NOMO-1 treated with DMSO at 0.1 percent for 48 hours (cell line): ENCODE results near the gene DMRT1.

ENCODE experiments used
- DNase-seq: peaks from one replicate; lab custom pipeline; 2025; ENCODE audit not compliant: unreplicated experiment; lab: John Stamatoyannopoulos, UW

Gene DMRT1

DNA sequence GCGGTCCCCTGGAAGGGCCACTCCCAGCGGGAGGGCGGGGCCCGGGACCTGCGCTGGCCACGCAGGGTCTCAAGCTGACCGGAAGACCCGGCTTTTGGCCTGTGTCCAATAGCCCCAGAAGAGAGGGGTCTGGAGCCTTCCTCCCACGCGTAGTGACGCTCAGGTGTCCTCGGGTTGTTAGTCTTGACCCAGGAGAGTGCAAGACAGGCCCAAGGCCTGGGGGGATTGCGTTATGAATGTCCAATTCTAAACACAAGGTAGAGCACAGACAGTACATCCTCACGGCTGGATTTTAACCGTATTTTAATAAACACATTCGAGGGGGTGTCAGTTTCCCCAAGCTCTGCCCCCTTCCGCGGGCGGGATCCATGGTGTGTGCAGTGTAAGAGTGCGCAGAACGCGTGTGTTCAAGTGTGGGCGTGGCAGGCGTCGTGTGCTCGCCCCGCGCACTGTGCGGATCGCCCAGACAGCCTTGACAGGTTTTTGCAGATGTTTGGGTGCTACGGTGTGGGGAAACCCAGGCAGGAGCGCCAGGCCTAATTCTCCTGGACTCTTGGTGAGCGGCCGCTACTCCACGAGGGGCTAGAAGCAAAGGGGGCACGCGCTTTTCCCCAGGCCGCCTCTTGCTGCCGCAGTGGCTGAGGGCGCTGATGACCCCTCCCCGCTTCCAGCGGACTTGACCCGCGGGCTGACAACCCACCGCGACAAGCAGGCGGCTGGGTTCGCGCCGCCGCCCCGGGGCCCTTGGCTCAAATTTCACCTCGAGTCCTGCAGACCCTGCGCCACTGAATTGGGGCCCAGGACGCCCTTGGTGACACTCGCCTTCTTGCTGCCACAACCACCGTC lies 128.9 kb downstream of the DMRT1 start:
- no peak for DNase-seq

GRCh38 chr9:971901-972500 lies 130.5 kb downstream of the DMRT1 start:
- no peak for DNase-seq

DNA sequence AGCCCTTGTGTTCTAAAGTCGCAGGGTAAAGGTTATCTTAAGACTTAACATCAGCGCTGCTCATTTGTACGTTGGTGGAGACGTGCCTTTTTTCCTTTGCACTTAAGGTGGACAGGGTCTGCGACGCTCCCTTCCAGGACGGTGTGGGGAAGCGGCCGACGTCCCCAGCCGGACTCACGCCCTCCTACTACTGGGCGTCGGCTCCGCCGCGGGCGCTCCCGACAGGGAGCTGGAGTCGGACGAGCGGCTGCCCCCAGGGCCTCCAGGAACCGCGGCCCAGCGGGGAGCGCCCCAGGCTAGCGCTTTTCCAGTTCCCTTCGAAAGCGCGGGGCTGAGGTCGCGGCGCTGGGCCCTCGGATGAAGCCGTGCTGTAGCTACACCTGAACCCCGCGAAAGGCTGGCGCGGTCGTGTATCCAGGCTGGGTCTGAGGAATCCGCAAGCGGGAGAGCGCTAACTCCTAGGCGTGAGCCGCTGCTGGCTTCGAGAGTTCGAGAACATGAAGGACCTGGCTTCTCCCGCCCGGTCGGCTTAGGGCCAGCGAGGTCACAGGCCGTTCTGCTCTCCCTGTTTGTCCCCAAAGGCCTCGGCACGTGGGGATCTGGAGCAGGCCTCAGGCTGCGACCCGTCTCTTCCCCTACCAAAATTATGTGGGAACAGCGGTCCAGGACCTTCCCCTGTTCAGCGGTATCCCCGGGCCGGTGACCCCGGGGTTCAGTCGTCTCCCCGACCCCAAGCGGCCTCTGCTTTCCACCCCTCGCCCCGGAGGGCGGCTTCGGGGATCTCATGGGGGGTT lies 131.2 kb downstream of the DMRT1 start:
- DNase-seq = no peak

DNA sequence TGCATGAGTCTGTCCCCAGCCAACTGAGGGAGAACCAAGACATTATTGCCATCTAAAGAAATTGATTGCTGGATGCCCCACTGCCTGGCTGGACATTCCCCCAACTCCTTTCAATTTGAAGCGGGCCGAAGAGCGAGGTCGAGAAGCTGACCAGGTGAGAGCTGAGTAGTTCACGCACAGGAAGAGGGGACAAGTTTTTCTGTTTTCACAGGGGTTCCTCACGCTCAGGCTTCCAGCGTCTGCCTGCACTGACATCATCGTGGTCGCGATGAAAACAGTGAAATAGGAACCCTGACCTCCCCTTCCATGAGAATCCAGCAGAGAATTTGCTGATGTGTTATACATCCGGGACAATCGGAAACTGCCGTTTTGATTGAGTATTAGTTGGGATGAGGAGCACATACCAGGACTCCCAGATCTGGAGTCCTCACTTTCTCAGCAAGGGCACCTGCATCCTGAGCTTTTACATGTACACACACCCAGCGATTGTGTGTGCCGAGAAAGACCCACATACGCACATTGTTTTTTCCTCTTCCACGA lies 131.9 kb downstream of the DMRT1 start:
- DNase-seq = no peak

DNA sequence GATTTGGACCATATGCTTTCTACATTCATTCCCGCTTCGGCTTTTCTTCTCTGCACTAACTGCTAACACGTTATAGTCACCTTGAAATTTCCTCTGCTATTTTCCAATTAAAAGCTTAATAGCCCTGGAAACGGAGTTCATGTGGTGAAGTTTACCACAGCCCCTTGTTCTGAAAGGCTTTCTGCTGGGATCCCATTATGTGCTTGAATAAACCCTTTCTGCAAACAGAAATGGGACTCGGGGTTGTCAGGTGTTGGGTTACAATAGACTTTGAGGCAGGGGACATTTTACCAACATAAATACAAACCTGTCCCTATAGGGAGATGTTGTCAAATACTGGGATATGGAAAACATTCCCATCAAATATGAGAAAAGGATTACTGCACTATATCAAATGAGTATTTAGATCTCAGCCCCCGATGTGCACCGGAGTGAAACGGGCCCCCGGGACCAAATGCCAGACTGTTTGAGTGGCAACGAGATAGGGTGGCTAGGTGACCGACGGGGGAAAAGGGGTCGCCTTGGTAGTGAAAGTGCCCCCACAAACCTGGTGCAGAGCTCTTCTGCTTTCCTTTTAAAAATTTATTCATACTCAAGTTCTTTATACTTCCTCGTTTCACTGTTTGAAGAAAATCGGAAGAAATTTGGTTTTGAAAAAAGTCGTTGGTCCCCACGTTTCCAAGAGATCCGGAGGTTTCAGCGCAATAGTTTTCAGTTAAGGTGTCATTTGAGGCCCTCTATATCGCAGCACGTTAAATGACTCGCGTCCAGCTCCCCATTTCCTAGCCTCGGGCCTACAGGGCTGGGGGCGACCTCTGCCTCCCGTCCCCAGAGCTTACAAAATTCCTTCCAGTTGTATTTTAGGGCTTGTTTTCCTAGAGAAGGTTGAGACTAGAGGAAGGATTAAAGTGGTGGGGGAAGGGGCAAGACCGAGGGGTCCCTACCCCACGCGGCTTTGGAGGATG lies 132.8 kb downstream of the DMRT1 start:
- DNase-seq = no peak

DNA sequence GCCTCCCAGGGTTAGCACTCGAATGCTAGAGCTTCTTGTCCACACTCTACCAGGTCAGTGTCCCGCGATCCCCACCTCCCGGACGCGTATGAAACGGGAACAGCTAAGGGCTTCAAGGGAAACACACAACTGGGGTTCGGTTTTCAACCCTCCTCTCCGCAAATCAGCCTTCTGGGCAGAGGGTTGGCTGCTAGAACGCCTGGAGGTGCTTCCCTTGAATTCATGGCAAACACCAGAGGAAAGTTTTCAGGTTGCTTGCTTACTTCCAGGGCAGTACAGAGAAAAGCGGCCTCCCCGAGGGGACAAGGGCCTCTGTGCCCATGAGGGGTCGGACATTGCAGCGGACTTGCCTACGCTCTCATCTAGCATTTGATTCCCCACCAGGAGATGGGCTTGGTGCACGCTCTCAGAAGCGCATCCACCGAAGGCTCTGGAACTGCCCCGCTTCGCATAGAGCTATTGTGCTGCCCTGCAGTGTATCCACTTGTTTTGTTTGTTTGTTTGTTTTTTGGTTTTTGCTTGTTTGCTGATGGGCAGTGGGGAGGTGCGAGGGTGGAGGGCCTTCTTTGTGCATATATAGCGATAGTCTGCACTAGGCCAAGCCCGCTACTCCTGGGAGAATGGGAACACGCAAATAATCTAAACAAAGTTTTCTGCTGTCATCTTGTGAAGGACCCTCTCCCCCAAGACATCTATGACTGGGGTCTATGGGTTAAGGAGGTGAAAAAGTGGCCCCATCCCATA lies 133.7 kb downstream of the DMRT1 start:
- no peak for DNase-seq

- DNase-seq = no peak
Observed at GRCh38 chr9:975740-976257, 134.3 kb downstream of the DMRT1 start.

DNA sequence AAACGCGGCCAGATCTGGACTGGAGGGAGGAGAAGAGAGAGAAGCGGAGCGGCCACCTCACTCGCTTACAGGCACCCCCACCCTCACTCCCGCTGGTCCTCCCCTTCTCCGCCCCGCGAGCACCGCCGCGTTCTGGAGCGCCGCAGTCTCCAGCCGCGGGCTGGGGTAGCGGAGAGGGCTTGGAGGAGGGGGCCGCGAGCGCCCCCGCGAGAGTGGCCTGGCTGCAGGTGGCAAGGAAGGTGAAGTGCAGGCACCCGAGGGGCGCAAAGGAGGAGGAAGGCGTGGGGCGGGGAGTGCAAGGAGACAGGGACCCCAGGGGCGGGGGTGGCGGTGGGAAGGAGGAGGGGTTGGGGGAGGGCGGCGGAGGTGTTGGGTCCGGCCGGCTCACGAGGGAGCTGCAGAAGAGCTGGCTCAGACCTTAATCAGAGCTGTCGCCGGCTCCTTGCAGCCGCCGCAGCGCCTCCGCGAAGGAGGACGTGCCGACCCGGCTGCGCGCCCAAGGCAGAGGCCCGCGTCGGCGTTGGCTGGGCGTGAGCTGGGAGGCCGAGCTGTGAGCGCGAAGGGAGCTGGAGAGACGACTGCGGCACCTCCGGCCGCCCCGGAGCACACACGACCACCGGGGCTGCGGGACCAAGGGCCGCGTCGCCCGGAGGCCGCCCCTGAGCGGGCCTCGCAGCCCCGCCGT lies 134.9 kb downstream of the DMRT1 start, which contains the start of gene DMRT3:
Gene DMRT3 (plus strand): TSS at position 398 of the 685 bp plus-strand sequence. CDS start 347 bp downstream, outside the sequence.
- peak; percentile 67 for DNase-seq

- DNase-seq = no peak
Observed at GRCh38 chr9:976943-977837, 135.7 kb downstream of the DMRT1 start.

DNA sequence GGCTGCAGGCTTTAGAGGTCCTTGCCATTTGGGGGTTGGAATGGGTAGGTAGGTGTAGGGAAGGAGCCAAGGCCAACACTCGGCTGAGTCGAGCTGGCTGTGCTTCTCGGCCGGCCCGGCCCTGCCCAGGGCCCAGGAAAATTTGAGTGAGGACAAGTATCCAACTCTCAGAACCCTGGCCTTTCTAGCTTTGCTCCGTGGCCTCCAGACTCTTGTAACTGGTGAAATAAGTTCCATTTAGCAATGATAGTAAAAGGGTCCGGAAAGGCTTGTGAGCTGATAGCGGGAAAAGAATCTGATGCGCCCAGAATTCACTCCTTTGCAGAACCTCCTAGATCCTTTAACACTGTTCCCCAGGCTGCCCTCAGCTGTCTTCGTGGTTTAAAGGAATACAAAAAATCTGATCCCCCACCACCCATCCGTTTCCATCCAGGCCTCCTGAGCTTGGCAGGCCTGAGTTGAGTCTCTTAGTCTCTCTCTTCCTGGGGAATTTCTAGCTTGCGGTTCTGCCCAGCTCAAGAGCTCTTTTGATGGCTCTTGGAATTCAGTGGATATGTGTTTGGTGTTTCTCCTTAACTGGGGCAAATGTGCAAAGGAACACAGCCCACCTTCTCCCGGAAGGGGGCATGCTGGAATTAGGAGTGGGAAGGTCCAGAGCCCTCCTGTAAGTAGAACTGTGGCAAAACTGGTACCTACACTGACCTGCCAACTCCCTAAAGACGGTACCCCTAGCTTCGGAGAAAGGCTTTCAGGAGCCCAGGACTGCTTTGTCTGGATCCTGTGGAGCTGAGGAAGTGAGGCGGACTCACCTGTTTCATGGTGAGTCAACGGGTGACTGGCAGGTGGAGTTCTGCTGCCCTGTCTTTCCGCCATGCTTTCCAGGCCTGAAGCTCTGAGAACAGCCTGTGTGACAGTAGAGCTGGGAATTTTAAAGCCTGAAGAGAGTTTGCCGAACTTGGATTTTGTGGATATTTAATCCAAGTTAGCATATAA lies 136.6 kb downstream of the DMRT1 start:
- no peak for DNase-seq

- no peak for DNase-seq
Observed at GRCh38 chr9:979983-980382, 138.5 kb downstream of the DMRT1 start.

DNA sequence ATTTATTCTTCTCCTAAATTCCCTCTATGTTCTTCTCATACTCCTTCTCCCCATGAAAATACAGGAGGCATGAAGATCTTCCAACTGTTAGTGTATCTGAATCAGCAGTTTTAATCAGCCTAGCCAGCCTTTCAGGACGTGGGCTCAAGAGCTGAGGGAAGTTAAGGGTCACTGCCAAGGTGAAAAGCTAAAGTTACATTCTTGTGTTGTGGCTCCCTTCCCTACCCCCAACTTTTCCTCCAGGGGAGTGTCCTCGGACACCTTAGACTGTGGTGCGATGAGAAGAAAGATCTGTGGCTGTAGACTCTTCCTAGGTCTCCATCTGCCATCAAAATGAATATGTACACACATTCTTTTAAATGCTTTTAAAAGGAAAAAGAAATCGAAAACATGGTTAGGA lies 139.1 kb downstream of the DMRT1 start:
- DNase-seq = no peak

- DNase-seq = no peak
Observed at GRCh38 chr9:981491-981898, 140.0 kb downstream of the DMRT1 start.

DNA sequence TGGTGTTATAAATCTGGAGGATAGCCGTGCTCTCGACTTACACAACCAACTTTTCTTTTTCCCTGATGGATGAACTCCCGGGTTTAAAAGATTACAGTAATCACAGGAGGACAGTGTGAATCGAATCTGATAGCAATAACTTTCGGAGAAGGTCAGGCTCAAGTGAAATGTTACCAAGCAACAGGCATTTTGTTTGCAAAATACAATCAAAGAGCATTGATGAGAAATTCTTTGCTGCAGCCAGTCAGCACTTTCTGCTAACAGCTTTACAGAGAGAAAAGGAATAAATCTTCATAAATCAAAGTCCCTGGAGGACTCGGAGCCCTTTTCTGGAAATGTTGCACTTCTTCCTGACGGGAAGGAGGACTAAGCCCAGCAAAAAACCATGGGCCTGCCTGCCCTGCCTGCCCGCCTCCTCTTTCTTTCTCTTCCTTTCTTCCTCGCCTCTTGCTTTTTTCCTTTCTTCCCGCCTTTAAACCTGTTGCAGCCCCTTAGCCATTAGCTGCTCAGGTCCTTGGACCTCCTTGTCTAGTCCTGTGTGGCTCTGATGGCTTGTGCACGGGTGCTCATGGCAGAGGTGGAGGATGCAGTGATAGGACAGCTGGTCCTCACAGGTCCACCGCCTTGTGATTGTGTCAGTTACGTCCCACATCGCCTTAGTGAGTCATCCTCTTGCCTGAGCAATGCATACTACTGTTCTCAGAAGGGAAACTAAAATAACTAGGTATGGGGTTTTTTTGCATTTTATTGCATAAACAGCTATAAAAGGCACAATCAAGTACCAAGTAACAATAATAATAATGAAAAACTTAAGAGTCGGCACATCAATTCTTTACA lies 141.1 kb downstream of the DMRT1 start:
- peak; percentile 45 for DNase-seq

- DNase-seq = peak; percentile 38
Observed at GRCh38 chr9:994005-994404, 152.5 kb downstream of the DMRT1 start.

DNA sequence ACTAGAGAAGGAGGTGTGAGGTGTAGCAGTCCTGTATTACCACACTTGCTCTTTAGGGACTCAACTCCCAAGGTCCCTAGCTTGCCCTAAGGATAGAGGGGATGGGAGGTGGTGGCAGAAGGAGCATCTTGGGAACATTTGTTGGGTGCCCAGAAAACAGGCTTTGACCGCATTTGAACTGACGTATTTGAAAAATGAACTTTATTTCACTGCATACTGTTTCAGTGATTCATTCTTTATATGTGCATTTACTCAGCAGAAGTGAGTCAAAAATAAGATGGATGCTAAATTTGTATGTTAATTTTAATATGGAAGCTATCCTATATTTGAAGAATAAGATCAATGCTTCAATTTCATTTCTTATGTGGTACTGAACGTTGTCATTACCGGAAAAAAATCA lies 153.7 kb downstream of the DMRT1 start:
- DNase-seq = no peak
